Activated CD8-positive, alpha-beta T cell treated with anti-CD3 and anti-CD28 coated beads for 36 hours (primary cell): ENCODE measurements around the gene AOPEP. TPM values are rescaled to one million over a fixed set of nuclear protein-coding genes. Genes with fewer than 3 reads are reported as not detected.

Experiments
- ATAC-seq: fragments of 200-7000 bp; cut with Tn5 transposase; one replicate; pipeline ENCODE4 v1.10.0; 2021; ENCODE audit warnings: mild to moderate bottlenecking, moderate library complexity
- CTCF ChIA-PET: fragments of 350-600 bp; sonication (Branson Sonifier 250); formaldehyde crosslinking; loops from one replicate; lab custom pipeline; 2021; ENCODE audit warnings: antibody characterized with exemption; lab: Charles Lee
- POLR2A ChIA-PET: fragments of 350-600 bp; sonication (Branson Sonifier 250); formaldehyde crosslinking; loops from one replicate; lab custom pipeline; 2021; ENCODE audit warnings: antibody characterized with exemption; lab: Charles Lee
- DNase-seq: peaks from one replicate; pipeline ENCODE4 v3.0.0-alpha.2; 2020
- H3K27ac Mint-ChIP-seq: one replicate; pipeline ENCODE4 v1.8.0; 2021; ENCODE audit warnings: mild to moderate bottlenecking, mixed read lengths
- H3K27me3 Mint-ChIP-seq: one replicate; pipeline ENCODE4 v1.8.0; 2021; ENCODE audit warnings: mixed read lengths
- H3K36me3 Mint-ChIP-seq: one replicate; pipeline ENCODE4 v1.8.0; 2021; ENCODE audit warnings: low read depth, mixed read lengths
- H3K4me1 Mint-ChIP-seq: one replicate; pipeline ENCODE4 v1.8.0; 2021; ENCODE audit warnings: low read depth, mixed read lengths
- H3K4me3 Mint-ChIP-seq: one replicate; pipeline ENCODE4 v1.8.0; 2021; ENCODE audit warnings: mild to moderate bottlenecking, moderate library complexity, mixed read lengths
- H3K9me3 Mint-ChIP-seq: one replicate; pipeline ENCODE4 v1.8.0; 2021; ENCODE audit warnings: mixed read lengths
- intact Hi-C: fragments of 100-400 bp; cut with micrococcal nuclease; formaldehyde crosslinking; loops from one replicate; pipeline ENCODE4 v1.10.0; 2022
- total RNA-seq, 2 experiments: library from RNA; stranded (reverse); gene quantifications; one replicate each; pipeline ENCODE4 v1.2.3, GENCODE V29; 2021
- TF ChIP-seq, protein P1 (sequence below): fragments of 200-600 bp; IDR thresholded peaks from one replicate; pipeline ENCODE4 v1.8.0; 2022; ENCODE audit warnings: antibody characterized with exemption, mild to moderate bottlenecking

The AOPEP gene
- total RNA-seq, 2 experiments from 2014 or later, result 7.1 to 8.7 TPM

GRCh38 chr9:94700445-94700844 is 26.1 kb upstream of the AOPEP start:
- Mint-ChIP-seq H3K9me3 (no peaks in the 10 kb centered on the region), H3K27me3 (peaks cover 13% of the 10 kb centered on the region), H3K4me3 (no peak overlapping the region), H3K4me1 (no peaks in the 10 kb centered on the region), H3K36me3 (no peaks in the 10 kb centered on the region), H3K27ac (no peak overlapping the region)
- DNase-seq (no peak), ATAC-seq (no peak)
- ChIA-PET POLR2A (no interaction called here), CTCF (interaction anchor here (0.9 to 1.2 kb wide), 2 partner anchors 19 to 430 kb away, joined by 3 to 4 read pairs; no protein-coding TSS in a partner anchor)
- intact Hi-C loops, result no loop called here
- TF ChIP-seq, protein P1, sequence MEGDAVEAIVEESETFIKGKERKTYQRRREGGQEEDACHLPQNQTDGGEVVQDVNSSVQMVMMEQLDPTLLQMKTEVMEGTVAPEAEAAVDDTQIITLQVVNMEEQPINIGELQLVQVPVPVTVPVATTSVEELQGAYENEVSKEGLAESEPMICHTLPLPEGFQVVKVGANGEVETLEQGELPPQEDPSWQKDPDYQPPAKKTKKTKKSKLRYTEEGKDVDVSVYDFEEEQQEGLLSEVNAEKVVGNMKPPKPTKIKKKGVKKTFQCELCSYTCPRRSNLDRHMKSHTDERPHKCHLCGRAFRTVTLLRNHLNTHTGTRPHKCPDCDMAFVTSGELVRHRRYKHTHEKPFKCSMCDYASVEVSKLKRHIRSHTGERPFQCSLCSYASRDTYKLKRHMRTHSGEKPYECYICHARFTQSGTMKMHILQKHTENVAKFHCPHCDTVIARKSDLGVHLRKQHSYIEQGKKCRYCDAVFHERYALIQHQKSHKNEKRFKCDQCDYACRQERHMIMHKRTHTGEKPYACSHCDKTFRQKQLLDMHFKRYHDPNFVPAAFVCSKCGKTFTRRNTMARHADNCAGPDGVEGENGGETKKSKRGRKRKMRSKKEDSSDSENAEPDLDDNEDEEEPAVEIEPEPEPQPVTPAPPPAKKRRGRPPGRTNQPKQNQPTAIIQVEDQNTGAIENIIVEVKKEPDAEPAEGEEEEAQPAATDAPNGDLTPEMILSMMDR, result no peak

DNA sequence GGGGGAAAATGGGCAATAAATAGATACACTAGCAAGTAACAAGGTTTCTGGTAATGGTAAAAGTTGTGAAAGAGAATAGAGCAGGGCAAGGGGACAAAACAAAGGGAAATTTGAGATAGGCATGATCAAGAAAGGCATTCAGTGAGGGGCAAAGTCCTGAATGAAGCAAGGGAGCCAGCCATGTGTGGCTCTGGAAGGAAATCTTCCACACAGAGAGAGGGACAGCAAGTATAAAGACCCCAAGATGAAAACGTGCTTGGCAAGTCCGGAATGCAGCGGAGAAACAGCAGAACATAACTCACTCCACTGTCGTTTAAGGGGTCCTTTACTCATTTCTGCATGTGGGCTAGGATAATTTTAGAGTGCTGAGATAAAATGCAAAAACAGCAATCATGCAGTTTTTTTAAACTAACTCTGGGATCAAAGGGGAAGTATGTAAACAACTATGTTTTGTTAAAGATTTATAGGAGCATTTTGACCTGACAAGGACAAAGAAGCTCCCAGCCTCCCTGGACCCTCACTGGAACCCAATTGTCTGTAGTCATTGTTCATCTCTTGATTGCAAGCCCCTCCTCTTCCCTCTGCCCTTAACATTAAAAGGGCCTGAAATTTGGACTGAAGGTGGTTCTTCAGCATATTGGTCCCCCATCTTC is 22.9 kb upstream of the AOPEP start:
- POLR2A ChIA-PET, result no interaction called here
- H3K27ac Mint-ChIP-seq, result no peak overlapping the region
- H3K9me3 Mint-ChIP-seq, result no peaks in the 10 kb centered on the region
- H3K4me1 Mint-ChIP-seq, result no peaks in the 10 kb centered on the region
- ATAC-seq (no peak), DNase-seq (no peak)
- peaks cover 13% of the 10 kb centered on the region for H3K27me3 Mint-ChIP-seq
- no peaks in the 10 kb centered on the region for H3K36me3 Mint-ChIP-seq
- H3K4me3 Mint-ChIP-seq, result no peak overlapping the region
- TF ChIP-seq, protein P1, result no peak
- intact Hi-C loops, result no loop called here
- CTCF ChIA-PET, result no interaction called here

DNA sequence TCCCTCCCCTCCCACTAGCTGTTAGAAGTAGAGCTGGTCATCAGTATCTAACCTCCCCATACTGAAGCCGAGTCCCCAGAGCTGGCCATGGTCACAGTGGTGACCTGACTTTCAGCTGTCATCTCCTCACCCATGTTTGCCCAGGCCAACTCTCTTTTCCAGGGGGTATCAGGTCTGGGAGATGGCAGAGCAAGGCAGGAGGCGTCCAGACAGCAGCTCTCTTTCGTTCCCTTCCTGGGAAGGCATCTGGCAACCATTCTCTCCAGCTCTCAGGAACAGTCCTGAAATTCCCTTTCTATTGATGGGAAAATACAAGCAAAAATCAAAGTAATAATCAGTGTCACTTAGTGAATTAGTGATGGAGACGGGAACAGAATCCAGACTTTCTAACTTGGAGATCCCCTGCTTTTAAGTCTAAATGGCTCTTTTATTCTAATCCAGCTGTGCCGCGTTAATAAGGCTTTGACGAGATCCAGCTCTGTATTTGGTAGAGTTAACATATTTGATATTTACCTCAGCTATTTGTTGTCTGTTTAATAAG is 21.3 kb upstream of the AOPEP start:
- H3K27me3 Mint-ChIP-seq, result peaks cover 11% of the 10 kb centered on the region
- H3K4me3 Mint-ChIP-seq, result no peak overlapping the region
- CTCF ChIA-PET, result no interaction called here
- H3K36me3 Mint-ChIP-seq, result no peaks in the 10 kb centered on the region
- H3K9me3 Mint-ChIP-seq, result no peaks in the 10 kb centered on the region
- POLR2A ChIA-PET, result interaction anchor here (1.1 kb wide), 1 partner anchor 13 kb away, joined by 3 read pairs; no protein-coding TSS in a partner anchor
- DNase-seq (no peak), ATAC-seq (no peak)
- H3K27ac Mint-ChIP-seq, result no peak overlapping the region
- intact Hi-C loops, result no loop called here
- H3K4me1 Mint-ChIP-seq, result no peaks in the 10 kb centered on the region
- TF ChIP-seq, protein P1, result no peak

- CTCF ChIA-PET, result no interaction called here
- ATAC-seq (no peak), DNase-seq (no peak)
- intact Hi-C loops, result no loop called here
- Mint-ChIP-seq H3K4me3 (no peak overlapping the region), H3K9me3 (no peaks in the 10 kb centered on the region), H3K27me3 (peaks cover 13% of the 10 kb centered on the region), H3K4me1 (no peaks in the 10 kb centered on the region), H3K36me3 (no peaks in the 10 kb centered on the region), H3K27ac (no peak overlapping the region)
- POLR2A ChIA-PET, result no interaction called here
- TF ChIP-seq, protein P1, result no peak
Measured at GRCh38 chr9:94706922-94707321, 19.6 kb upstream of the AOPEP start.

DNA sequence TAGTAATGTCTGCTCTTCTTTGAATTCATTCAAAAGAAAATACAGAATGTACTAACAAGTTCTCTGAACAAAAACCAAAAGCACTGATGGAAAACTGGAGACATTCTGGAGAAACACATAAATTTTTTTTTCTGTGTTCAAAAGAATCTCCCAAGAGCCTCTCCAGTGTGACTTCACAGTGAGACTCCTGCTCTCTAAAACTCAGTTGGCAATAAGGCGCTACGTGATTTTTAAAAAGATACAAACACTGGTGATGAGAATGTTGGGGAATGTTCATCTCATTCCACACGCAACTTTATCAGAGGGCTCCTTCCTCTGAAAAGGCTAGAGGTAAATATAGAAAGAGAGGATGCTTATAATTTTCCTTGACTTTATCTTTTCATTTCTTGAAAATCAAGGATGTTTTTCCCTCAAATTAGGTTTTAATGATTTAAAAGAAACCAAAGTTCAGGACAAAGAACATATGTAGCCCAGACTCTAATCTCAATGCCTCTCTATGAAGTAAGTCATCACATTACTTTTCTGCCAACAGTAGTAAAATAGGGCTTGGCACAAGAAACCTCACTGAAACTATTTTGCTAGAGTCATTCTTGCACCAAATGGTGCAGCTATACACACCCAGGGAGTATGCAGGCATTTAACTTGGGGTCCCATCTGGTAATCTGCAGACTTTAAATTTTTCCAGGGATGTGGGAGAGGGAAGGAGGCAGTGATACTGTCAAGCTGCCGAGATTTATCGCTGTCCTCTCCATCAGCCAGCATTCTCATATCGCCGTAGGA is 12.9 kb upstream of the AOPEP start:
- no peak overlapping the region for H3K4me3 Mint-ChIP-seq
- ATAC-seq (no peak), DNase-seq (no peak)
- H3K9me3 Mint-ChIP-seq, result peaks cover 6% of the 10 kb centered on the region
- H3K27ac Mint-ChIP-seq, result no peak overlapping the region
- POLR2A ChIA-PET, result interaction anchor here (0.8 kb wide), 1 partner anchor 20 kb away, joined by 3 read pairs; no protein-coding TSS in a partner anchor
- TF ChIP-seq, protein P1, result no peak
- H3K36me3 Mint-ChIP-seq, result no peaks in the 10 kb centered on the region
- peaks cover 20% of the 10 kb centered on the region for H3K27me3 Mint-ChIP-seq
- CTCF ChIA-PET, result no interaction called here
- H3K4me1 Mint-ChIP-seq, result no peaks in the 10 kb centered on the region
- intact Hi-C loops, result no loop called here
